HG03039 (cell line): ENCODE results near the gene CBY2.
"Not testable (repeated sequence)": the region's sequence is repeated elsewhere in the genome, so short reads cannot be mapped to it uniquely, and the experiment has no call there.

Source experiments
- ATAC-seq: cut with Tn5 transposase; IDR thresholded peaks from one replicate; pipeline ENCODE4 v1.9.1; 2021; ENCODE audit warnings: mild to moderate bottlenecking, moderate library complexity; ENCODE audit not compliant: unreplicated experiment

Gene CBY2, protein sequence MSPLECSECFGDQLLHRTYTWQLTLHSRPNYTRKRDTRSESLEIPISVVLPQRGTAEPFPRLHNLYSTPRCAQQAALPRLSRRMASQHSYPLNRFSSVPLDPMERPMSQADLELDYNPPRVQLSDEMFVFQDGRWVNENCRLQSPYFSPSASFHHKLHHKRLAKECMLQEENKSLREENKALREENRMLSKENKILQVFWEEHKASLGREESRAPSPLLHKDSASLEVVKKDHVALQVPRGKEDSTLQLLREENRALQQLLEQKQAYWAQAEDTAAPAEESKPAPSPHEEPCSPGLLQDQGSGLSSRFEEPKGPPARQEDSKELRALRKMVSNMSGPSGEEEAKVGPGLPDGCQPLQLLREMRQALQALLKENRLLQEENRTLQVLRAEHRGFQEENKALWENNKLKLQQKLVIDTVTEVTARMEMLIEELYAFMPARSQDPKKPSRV

DNA sequence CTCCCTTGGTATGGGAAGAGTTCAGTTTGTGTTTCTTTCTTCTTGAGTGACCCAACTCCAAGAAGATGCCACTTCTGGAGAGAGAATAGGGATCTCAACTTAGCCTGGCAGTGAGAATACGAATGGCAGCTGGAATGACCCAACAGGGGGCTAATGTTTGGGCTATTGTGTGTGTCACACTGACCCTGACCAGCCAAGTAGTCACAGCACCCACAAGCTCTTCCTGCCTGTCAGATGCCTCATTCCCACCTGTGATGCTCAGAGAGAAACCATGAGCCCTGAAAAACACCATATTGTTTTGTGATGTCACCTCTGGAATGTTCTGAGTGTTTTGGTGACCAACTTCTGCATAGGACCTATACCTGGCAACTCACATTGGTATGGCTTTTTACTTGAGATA lies at the start of gene CBY2:
TSS of gene CBY2 (plus strand) at position 233 of the 400 bp plus-strand sequence. CDS start at position 304, 71 bp downstream.
- no peak for ATAC-seq

DNA sequence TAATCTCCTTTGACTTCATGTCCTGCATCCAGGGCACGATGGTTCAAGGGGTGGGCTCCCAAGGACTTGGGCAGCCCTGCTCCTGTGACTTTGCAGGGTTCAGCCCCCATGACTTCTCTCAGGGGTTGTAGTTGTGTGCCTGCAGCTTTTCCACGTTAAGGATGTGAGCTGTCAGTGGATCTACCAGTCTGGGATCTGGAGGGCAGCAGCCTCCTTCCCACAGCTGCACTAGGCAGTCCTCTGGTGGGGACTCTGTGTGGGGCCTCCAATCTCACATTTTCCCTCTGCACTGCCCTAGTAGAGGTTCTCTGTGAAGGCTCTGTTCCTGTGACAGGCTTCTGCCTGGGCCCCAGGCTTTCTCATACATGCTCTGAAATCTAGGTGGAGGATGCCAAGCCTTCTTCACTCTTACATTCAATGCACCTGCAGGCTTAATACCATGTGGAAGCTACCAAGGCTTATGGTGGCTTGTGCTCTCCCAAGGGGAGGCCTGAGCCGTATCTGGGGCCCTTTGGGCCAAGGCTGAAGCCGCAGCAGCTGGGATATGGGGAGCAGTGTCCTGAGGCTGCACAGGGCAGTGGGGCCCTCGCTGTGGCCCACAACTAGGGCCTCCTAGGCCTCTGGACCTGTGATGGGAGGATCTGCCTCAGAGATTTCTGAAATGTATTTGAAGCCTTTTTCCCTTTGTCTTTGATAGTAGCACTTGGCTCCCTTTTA lies 47.3 kb upstream of the CBY2 start:
- ATAC-seq: no peak

DNA sequence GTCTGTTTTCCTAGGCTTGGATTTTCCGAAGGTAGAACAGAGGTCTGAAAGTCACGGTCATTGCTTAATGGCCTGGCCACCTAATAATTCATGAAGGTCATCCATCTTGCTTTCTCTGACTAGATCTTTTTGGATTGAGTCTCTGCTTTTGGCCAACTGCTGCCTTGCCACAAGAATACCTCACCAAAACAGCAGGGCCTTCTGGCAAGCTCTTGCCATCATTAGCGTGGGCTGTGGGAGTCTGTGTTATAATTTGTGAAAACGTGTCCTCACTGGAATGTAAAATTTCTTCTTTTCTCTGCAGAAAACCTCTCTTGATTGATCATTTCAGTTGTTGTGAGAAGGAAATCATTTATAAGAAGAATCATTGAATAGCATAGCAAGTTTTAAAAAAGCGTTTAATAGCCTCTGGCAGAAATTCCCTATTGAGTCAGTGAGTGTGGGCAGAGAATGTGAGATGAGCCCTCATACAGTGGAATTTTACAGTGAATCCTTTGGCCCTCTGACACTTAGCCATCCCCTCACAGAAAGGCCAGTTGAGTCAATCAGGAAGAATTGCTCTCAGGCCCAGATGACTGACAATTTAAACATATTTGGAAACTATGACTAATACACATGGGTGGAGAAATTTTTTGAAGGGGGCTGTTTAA lies 43.4 kb upstream of the CBY2 start:
- ATAC-seq: no peak

DNA sequence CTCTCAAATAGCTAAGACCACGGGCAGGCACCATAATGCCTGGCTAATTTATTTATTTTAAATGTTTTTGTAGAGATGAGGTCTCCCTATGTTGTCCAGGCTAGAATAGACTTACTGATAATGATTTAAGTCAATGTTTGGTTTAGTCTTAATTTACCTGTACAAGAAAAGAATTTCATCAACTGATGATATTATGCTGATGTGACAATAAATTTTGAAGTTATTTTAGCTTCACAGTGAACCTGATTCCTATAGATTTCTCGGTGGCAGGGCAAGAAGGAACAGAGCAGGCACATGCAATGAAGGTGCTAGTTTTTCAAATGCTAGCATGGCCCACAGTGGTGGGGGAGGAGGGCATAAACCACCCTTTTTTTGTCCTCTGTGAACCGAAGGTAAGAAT lies 42.6 kb upstream of the CBY2 start:
- no peak for ATAC-seq

DNA sequence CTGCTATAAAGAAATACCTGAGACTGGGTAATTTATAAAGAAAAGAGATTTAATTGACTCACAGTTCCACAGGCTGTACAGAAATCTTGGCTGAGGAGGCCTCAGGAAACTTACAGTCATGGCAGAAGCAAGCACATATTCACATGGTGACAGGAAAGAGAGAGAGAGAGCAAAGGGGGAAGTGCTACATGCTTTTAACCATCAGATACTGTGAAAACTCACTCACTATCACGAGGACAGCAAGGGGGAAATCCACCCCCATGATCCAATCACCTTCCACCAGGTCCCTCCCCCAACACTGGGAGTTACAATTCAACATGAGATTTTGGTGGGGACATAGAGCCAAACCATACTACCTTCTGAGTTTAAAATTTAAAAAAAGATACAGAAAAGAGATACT lies 41.7 kb upstream of the CBY2 start:
- not testable (repeated sequence) for ATAC-seq

DNA sequence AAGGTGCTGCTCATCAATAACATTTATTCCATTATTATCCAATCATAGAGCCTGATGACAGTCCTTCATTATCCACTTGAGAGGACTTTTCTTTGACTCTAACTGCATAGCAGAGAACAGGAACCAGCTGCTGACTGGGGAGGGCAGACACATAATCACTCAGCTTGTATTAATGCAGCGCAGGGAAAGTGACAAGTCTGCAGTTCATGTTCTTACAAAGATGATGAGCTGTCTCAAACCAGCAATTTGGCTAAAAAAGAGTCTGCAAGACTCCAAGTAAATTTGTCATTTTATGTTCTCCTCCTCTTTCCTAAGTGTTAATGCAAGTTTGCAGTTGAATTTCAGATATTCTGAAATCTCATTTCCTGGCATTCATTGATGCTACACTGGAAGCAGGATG lies 40.0 kb upstream of the CBY2 start:
- ATAC-seq: no peak

DNA sequence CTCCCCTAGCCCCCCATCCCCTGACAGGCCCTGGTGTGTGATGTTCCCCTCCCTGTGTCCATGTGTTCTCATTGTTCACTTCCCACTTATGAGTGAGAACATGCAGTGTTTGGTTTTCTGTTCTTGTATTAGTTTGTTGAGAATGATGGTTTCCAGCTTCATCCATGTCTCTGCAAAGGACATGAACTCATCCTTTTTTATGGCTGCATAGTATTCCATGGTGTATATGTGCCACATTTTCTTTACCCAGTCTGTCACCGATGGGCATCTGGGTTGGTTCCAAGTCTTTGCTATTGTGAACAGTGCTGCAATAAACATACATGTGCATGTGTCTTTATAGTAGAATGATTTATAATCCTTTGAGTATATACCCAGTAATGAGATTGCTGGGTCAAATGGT lies 39.2 kb upstream of the CBY2 start:
- ATAC-seq: not testable (repeated sequence)

DNA sequence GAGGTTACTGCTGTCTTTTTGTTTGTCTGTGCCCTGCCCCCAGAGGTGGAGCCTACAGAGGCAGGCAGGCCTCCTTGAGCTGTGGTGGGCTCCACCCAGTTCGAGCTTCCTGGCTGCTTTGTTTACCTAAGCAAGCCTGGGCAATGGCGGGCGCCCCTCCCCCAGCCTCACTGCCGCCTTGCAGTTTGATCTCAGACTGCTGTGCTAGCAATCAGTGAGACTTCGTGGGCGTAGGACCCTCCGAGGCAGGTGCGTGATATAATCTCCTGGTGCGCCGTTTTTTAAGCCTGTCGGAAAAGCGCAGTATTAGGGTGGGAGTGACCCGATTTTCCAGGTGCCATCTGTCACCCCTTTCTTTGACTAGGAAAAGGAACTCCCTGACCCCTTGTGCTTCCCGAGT lies 32.5 kb upstream of the CBY2 start:
- ATAC-seq: not testable (repeated sequence)

DNA sequence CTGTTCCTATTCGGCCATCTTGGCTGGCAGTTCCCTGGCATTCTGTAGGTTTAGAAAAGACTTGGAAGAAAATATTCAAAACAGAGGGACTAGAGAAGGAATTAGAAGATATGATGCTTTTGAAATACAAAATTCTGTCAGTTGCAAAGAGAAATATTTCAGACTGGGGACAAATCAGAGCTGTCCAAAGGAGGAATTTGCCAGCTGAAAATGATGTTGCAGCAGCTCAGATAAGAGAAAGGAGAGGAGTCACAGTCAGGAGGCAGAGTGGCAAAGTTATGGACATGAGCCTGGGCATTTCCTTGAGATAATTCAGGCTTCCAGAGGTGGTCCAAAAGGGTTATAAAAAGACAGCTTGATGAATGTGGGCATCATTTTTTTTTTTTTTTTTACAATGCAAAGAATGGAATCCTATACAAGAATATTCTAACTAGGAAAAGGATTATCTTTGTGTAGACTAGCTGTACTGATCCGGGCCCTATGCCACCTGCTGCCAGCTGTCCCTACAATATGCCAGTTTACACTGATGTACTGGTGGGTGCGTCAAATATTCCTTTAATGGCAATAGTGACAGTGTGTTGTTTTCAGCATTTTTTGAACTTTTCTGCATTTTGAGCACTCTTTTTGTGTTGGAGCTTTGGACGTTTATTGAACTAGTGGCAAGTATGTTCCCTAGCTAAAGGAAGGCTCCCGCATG lies 31.8 kb upstream of the CBY2 start:
- ATAC-seq: no peak

DNA sequence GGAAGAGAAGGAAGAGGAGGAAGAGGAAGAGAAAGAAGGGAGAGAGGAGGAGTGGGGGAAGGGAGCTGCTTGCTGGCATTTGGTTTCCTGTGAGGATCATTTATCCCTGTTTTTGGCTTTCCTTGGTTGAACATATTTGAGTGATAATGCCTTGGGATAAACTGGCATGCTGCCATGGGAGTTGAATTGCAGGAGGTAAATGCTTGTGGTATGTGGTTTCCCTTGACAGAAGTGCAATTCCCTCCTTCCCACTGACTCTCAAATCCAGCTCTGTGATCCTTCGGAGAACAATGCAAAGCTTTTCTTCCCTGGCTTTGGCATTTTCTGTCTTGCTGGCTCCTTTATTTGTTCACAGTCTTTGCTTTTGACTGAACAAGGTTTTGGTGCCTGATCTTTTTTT lies 27.2 kb upstream of the CBY2 start:
- ATAC-seq: no peak

DNA sequence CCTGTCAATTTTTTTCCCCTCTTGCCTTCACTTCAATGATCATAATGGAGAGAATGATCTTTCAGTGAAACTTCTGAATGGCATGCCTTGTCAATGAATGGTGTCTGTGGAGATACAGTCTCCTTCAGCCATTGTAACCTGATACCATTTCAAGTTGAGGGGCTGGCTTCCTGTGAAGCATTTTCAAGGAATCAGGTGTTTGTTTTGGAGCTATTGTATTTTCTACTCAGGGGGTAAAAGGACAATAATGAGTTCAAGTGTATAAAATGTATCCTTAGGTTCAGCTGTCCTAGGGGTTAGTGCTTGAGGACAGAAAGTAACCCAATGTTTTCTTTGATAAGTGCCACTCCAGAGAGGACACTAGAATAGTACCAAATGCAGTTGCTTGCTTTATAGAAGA lies 23.8 kb upstream of the CBY2 start:
- no peak for ATAC-seq

DNA sequence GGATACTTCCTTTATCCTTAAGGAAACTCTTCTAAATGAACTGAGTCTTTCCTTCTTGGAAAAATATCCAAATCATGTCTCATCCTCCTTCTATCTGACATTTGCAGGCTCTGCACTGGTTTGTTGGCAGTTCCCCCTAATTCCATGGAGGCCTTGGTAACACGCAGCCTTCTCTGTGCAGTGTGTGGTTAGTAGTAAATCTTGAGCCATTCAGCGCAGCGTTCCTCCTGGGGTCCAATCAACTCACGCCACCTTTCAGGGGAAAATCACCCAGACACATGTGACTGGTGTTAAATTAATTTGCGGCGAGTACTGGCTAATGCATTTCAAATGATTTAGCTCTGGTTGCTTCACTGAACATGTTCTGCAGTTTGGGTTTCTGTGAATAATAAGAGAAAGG lies 21.0 kb upstream of the CBY2 start:
- ATAC-seq: no peak

DNA sequence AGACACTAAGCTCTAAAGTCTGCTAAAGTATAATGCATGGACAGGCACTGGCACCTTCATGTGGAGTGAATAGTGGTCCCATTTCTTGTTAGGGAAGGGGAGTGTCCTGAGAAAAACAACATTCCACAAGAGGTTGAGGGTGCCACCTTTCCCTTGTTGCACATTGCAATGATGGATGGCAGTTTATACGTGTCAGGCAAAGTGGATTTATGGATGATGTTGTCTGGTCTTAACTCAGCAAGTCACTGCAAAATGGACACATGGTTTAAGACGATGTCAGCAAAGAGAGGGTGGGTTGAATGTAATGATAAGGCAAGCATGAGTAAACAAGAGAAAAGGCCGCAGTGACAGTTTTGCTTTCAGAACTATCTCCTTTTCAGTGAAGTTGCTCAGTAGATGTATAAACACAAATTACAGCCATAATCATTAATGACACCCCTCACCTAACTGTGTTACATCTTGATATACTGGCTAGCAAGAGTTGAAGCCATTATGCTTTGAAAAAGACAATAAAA lies 19.6 kb upstream of the CBY2 start:
- ATAC-seq: no peak

DNA sequence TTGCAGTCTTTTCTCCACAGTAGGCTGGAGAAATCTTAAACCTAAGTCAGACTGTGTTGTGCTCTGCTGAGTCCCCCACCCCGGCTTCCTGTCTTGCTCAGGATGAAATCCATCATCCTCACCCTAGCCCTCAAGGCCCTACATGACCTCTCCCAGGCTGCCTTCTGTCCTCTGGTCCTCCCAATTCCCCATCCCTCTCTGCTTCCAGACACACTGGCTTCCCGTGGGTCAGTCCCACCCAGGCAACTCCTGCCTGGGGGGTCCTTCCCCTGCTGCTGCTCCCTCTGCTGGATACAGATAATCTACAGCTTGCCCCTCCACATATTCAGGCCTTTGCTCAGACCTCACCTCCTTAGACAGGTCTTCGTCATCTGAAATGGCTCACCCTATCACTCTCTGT lies 18.4 kb upstream of the CBY2 start:
- no peak for ATAC-seq

DNA sequence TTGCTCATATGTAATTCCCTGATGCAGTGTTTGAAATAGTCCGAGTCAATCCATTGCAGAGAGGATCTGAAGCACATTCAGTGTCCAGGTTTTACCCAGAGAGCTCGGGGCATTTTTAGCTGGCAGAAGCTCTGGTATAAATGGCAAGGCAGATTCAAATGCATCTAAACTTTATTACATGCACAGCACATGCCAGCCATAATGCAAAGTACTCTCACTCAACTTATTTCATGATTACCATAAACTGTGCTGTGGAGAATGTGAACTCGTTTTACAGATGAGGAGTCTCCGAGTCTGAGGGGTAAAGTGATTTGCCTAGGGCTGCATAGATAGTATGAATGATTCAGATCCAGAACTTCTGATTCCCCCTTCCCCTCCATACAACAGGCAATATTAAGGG lies 13.5 kb upstream of the CBY2 start:
- no peak for ATAC-seq

DNA sequence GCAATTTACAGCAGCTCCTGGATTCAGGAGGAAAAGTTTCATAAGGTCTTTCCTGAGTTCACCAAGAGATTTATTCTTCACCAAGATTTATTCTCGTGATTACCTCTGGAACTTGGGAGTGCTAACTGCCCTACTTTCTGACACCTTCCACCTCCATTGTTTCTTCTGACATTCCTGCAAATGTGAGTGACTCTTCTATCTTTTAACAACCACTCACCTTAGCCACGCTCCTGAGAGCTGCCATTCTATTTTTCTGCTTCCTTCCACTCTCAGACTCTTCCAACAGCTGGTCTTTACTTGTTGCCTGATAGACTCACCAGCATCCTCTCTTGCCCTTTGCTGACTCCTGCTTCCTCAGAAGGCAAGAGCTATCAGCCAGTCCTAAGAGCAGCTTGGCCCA lies 11.5 kb upstream of the CBY2 start:
- no peak for ATAC-seq

DNA sequence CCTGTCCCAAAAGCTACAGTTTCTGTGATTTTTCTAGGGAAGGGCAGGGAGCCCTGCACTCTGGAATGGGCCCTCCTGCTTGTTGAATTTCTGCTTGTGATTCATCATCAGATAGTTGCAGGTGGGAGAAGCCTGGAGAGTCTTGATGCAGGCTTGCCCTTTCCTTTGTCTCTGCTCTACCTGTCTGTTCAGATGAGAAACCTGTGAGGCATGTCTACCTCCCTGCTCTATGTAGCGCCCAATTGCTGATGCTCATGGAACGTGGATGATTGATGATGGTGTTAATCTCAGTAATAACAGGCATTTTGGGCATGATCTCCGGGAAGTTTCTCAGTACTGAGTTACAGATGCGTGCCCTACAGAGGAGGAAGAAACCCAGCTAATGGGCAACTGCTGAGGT lies 10.9 kb upstream of the CBY2 start:
- no peak for ATAC-seq

DNA sequence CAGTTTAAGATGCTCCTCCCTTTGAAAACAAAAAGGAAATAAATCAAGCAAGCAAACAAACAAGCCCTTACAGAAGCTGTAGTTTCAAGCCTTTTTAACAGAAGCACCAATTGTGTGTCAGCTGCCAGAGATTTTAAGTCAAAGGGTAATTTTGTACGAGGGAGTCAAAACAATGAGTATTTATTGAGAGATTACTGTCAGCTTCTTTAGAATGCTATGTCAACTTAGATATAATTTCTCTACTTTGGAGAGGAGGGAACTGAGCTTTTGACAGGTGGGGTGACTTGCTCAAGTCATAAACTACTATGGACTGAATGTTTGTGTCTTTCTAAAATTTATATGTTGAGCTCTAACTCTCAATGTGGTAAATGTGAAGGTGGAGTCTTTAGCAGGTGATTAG lies 10.5 kb upstream of the CBY2 start:
- ATAC-seq: no peak

DNA sequence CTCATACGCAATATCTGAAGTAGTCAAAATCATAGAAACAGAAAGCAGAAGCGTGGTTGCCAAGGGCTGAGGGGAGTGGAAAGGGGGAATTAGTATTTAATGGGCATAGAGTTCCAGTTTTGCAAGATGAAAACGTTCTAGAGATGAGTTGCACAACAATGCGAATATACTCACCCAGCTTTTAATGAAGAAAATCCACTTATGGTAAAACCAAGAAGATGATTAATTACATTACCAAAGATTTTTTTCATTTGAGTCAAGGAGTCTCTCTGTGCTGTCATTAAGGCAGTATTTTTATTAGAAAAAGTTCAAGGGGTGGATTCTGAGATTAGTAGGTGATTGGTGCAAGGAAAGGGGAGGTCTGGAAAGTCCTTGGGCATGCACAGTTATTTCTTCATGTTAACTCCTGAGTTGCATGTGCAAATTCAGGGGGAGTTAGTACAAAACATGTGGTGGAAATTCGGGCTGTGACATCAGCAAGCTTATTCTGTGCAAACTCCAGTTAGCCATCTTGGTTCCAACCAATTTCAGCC lies 6.9 kb upstream of the CBY2 start:
- ATAC-seq: peak; percentile 56

DNA sequence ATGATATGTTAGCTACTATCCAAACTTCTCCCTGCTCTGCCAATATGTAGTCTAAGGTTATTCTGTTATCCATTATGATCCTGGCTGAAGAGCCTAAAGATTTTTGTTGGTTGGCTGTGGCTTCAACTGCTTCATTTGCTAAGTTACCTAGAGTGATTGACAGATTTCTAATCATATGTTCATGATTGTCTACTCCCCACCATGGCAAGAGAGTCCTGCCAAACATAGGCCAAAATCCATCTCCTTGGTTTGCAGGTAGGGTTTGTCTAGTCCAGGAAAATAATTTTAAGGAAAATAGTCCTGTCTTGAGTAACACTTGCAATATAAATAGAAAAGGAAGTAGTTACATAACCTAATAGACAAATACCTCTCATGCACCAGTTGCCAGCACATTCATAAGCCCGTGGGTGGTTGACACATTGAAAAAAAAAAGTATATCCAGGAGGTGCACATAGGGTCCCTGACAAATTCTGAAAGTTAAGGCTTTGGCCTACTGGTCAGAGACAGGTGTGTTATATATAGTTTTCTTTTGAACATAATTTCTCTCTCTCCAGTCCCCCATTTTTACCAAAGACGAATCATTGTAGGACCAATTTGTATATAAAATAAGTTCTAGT lies 5.4 kb upstream of the CBY2 start:
- no peak for ATAC-seq
